HCT116 (cell line): ENCODE results near the gene TBC1D2.

Experiments
- CEBPB ChIP-seq: IDR thresholded peaks from 2 replicates; pipeline ENCODE4 v1.6.1; 2012; ENCODE audit warnings: low read depth
- ELF1 ChIP-seq: IDR thresholded peaks from 2 replicates; pipeline ENCODE4 v1.6.1; 2012; ENCODE audit warnings: low read depth, borderline replicate concordance
- EZH2 ChIP-seq: fragments of 200-600 bp; sonication (generic); IDR thresholded peaks from 2 replicates; pipeline ENCODE4 v1.6.1; 2017; ENCODE audit warnings: antibody characterized with exemption, mixed run types
- MAX ChIP-seq: IDR thresholded peaks from 2 replicates; pipeline ENCODE4 v1.6.1; 2012
- POLR2A ChIP-seq: IDR thresholded peaks from 2 replicates; pipeline ENCODE4 v1.7.0; 2011; ENCODE audit warnings: borderline replicate concordance; ENCODE audit not compliant: insufficient read depth, insufficient read length; ENCODE audit errors: extremely low read depth
- POLR2AphosphoS5 ChIP-seq: IDR thresholded peaks from 2 replicates; pipeline ENCODE4 v1.6.1; 2011; ENCODE audit warnings: mild to moderate bottlenecking, low read depth, low read length, moderate library complexity
- REST ChIP-seq: IDR thresholded peaks from 2 replicates; pipeline ENCODE4 v1.6.1; 2012; ENCODE audit warnings: low read depth
- SIN3A ChIP-seq: IDR thresholded peaks from 2 replicates; pipeline ENCODE4 v1.6.1; 2012; ENCODE audit warnings: low read depth
- ZBTB33 ChIP-seq: IDR thresholded peaks from 2 replicates; pipeline ENCODE4 v1.6.1; 2011; ENCODE audit warnings: mild to moderate bottlenecking, low read length, moderate library complexity; ENCODE audit not compliant: insufficient replicate concordance; ENCODE audit errors: extremely low read depth
- ZNF274 ChIP-seq: fragments of 200-500 bp; sonication (Bioruptor generic); IDR thresholded peaks from 2 replicates; pipeline ENCODE4 v1.6.1; 2014; ENCODE audit warnings: mild to moderate bottlenecking, low read depth, low read length, inconsistent platforms
- TF ChIP-seq, protein P1 (sequence below), 3 experiments: fragments of 200-600 bp in 1 of 3; sonication (generic) in 1 of 3; IDR thresholded peaks in 2 of 3; conservative IDR thresholded peaks in 1 of 3; 2 replicates each; pipeline ENCODE4 v1.5.1; 2012 to 2017; ENCODE audit warnings: low read depth in 2 of 3, low read length in 2 of 3, antibody characterized with exemption in 1 of 3, borderline replicate concordance in 1 of 3, control low read depth in 1 of 3, mild to moderate bottlenecking in 1 of 3, mixed read lengths in 1 of 3, mixed run types in 1 of 3, moderate library complexity in 1 of 3; ENCODE audit not compliant: insufficient read depth in 1 of 3

- TF ChIP-seq ZNF274: no peak
- TF ChIP-seq ELF1: no peak
- TF ChIP-seq, protein P1, sequence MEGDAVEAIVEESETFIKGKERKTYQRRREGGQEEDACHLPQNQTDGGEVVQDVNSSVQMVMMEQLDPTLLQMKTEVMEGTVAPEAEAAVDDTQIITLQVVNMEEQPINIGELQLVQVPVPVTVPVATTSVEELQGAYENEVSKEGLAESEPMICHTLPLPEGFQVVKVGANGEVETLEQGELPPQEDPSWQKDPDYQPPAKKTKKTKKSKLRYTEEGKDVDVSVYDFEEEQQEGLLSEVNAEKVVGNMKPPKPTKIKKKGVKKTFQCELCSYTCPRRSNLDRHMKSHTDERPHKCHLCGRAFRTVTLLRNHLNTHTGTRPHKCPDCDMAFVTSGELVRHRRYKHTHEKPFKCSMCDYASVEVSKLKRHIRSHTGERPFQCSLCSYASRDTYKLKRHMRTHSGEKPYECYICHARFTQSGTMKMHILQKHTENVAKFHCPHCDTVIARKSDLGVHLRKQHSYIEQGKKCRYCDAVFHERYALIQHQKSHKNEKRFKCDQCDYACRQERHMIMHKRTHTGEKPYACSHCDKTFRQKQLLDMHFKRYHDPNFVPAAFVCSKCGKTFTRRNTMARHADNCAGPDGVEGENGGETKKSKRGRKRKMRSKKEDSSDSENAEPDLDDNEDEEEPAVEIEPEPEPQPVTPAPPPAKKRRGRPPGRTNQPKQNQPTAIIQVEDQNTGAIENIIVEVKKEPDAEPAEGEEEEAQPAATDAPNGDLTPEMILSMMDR (IDR thresholded peaks at IDR 0.05 in 2 of 3, conservative IDR thresholded peaks at IDR 0.05 in 1 of 3; ENCODE audit: borderline replicate concordance in 1 of 3, insufficient read depth in 1 of 3, low read depth in 2 of 3, low read length in 2 of 3): no peak
- no peak for TF ChIP-seq POLR2AphosphoS5
- TF ChIP-seq POLR2A: no peak
- TF ChIP-seq EZH2: no peak
- TF ChIP-seq REST: no peak
- no peak for TF ChIP-seq SIN3A
- no peak for TF ChIP-seq CEBPB
- no peak for TF ChIP-seq MAX
- no peak for TF ChIP-seq ZBTB33
These were observed 46.8 kb downstream of the TBC1D2 start for GRCh38 chr9:98208635-98209034.
